Omental fat pad (tissue), 4 donors: ENCODE results near the gene PIWIL1. TPM values are rescaled to one million over a fixed set of nuclear protein-coding genes. Genes with fewer than 3 reads are reported as not detected.

Source experiments
- ATAC-seq: fragments of 150-250 bp; one replicate; pipeline ENCODE4 v1.9.1; 2016; ENCODE audit warnings: mild to moderate bottlenecking, moderate library complexity; ENCODE audit not compliant: low FRiP score
- DNase-seq: peaks from one replicate; pipeline ENCODE4 v3.0.0-alpha.2; 2019; ENCODE audit warnings: low spot score
- CTCF ChIP-seq, 3 donors: fragments of 450-650 bp; IDR thresholded peaks; one replicate each; pipeline ENCODE4 v1.5.1; 2016 to 2017; ENCODE audit warnings: antibody characterized with exemption in 3 of 3, mild to moderate bottlenecking in 3 of 3, moderate library complexity in 2 of 3
- total RNA-seq, 4 donors: library from RNA; depleted of rRNA; stranded (reverse); fragments of >200 nt; gene quantifications; one replicate each; pipeline ENCODE4 v1.1.0, GENCODE V29; 2016

PIWIL1 gene
- total RNA-seq, 4 donors from 2014 or later: 0.79 TPM; not detected in 3

GRCh38 chr12:130356222-130356621 is 18.5 kb downstream of the PIWIL1 start:
- DNase-seq (no peak), ATAC-seq (no peak)
- no peak for TF ChIP-seq CTCF (IDR thresholded peaks at IDR 0.05)

- TF ChIP-seq CTCF (IDR thresholded peaks at IDR 0.05): no peak
- no peak for ATAC-seq
These were observed 19.6 kb downstream of the PIWIL1 start for GRCh38 chr12:130357241-130357640.

GRCh38 chr12:130357729-130358330 is 20.1 kb downstream of the PIWIL1 start:
- DNase-seq: no peak
- no peak for ATAC-seq
- TF ChIP-seq CTCF (IDR thresholded peaks at IDR 0.05): no peak

More at GRCh38 chr12:130357241-130357640, 19.6 kb downstream of the PIWIL1 start:
- no peak for DNase-seq

- TF ChIP-seq CTCF (IDR thresholded peaks at IDR 0.05): no peak
- ATAC-seq: no peak
- DNase-seq: no peak
These were observed 24.4 kb downstream of the PIWIL1 start for GRCh38 chr12:130362060-130362459.

GRCh38 chr12:130364578-130364977 is 26.9 kb downstream of the PIWIL1 start:
- no peak for TF ChIP-seq CTCF (IDR thresholded peaks at IDR 0.05)
- no peak for DNase-seq
- no peak for ATAC-seq

GRCh38 chr12:130366159-130366558 is 28.5 kb downstream of the PIWIL1 start:
- DNase-seq: no peak
- TF ChIP-seq CTCF (IDR thresholded peaks at IDR 0.05): no peak
- no peak for ATAC-seq

- TF ChIP-seq CTCF (IDR thresholded peaks at IDR 0.05): no peak
- no peak for DNase-seq
- ATAC-seq: no peak
These were observed 29.3 kb downstream of the PIWIL1 start for GRCh38 chr12:130367003-130367402.
